HEK293 (cell line): Measurements from ENCODE around the gene GRIN3A.
A peak's percentile ranks its signal among the peaks of the same experiment; 100 is the strongest.

Experiments
- GFI1B ChIP-seq: fragments of 450-650 bp; formaldehyde crosslinking; IDR thresholded peaks from 2 replicates; pipeline ENCODE4 v1.5.1; 2016; ENCODE audit warnings: missing biosample characterization, missing genetic modification characterization
- KLF8 ChIP-seq: fragments of 450-650 bp; formaldehyde crosslinking; IDR thresholded peaks from 2 replicates; pipeline ENCODE4 v1.5.1; 2016; ENCODE audit warnings: missing biosample characterization, missing genetic modification characterization
- MEIS1 ChIP-seq: sonication (generic); formaldehyde crosslinking; IDR thresholded peaks from 2 replicates; pipeline ENCODE4 v1.8.1; 2022; ENCODE audit warnings: missing genetic modification reagents, mild to moderate bottlenecking, borderline replicate concordance
- OSR2 ChIP-seq: fragments of 450-650 bp; formaldehyde crosslinking; IDR thresholded peaks from 2 replicates; pipeline ENCODE4 v1.5.1; 2016; ENCODE audit warnings: missing biosample characterization, missing genetic modification characterization
- ZBTB1 ChIP-seq: fragments of 450-650 bp; formaldehyde crosslinking; IDR thresholded peaks from 2 replicates; pipeline ENCODE4 v1.5.1; 2016; ENCODE audit warnings: missing biosample characterization, missing genetic modification characterization
- ZBTB7A ChIP-seq: fragments of 450-650 bp; formaldehyde crosslinking; IDR thresholded peaks from 2 replicates; pipeline ENCODE4 v1.5.1; 2016; ENCODE audit warnings: low read depth, missing biosample characterization, missing genetic modification characterization
- ZFP37 ChIP-seq: fragments of 450-650 bp; formaldehyde crosslinking; IDR thresholded peaks from 2 replicates; pipeline ENCODE4 v1.5.1; 2016; ENCODE audit warnings: missing biosample characterization, missing genetic modification characterization
- ZFP69B ChIP-seq: fragments of 450-650 bp; formaldehyde crosslinking; IDR thresholded peaks from 2 replicates; pipeline ENCODE4 v1.5.1; 2016; ENCODE audit warnings: missing biosample characterization, missing genetic modification characterization
- ZNF114 ChIP-seq: fragments of 450-650 bp; formaldehyde crosslinking; IDR thresholded peaks from 2 replicates; pipeline ENCODE4 v1.5.0; 2017; ENCODE audit warnings: missing biosample characterization, missing genetic modification characterization
- ZNF223 ChIP-seq: fragments of 450-650 bp; formaldehyde crosslinking; IDR thresholded peaks from 2 replicates; pipeline ENCODE4 v1.5.1; 2016; ENCODE audit warnings: missing biosample characterization, missing genetic modification characterization
- ZNF248 ChIP-seq: fragments of 450-650 bp; formaldehyde crosslinking; IDR thresholded peaks from 2 replicates; pipeline ENCODE4 v1.5.1; 2017; ENCODE audit warnings: missing biosample characterization, missing genetic modification characterization
- ZNF274 ChIP-seq, 2 experiments: fragments of 200-500 bp in 1 of 2; fragments of 450-650 bp in 1 of 2; sonication (Bioruptor generic) in 1 of 2; formaldehyde crosslinking in 1 of 2; IDR thresholded peaks; 2 replicates each; pipeline versions ENCODE4 v1.5.1 to v1.6.1; 2014 to 2016; ENCODE audit warnings: borderline replicate concordance in 1 of 2, inconsistent platforms in 1 of 2, low read length in 1 of 2, missing biosample characterization in 1 of 2, missing genetic modification characterization in 1 of 2
- ZNF366 ChIP-seq: fragments of 450-650 bp; formaldehyde crosslinking; conservative IDR thresholded peaks from 2 replicates; pipeline ENCODE4 v1.5.1; 2016; ENCODE audit warnings: missing biosample characterization, missing genetic modification characterization
- ZNF585B ChIP-seq: fragments of 450-650 bp; formaldehyde crosslinking; IDR thresholded peaks from 2 replicates; pipeline ENCODE4 v1.5.1; 2016; ENCODE audit warnings: missing biosample characterization, missing genetic modification characterization
- ZNF629 ChIP-seq: fragments of 450-650 bp; formaldehyde crosslinking; IDR thresholded peaks from 2 replicates; pipeline ENCODE4 v1.5.1; 2017; ENCODE audit warnings: missing biosample characterization, missing genetic modification characterization
- ZNF830 ChIP-seq: fragments of 450-650 bp; IDR thresholded peaks from 2 replicates; pipeline ENCODE4 v1.5.0; 2018; ENCODE audit warnings: missing biosample characterization, missing genetic modification characterization, low read depth, mild to moderate bottlenecking, moderate library complexity
- TF ChIP-seq, protein P1 (sequence below): fragments of 450-650 bp; formaldehyde crosslinking; IDR thresholded peaks from 2 replicates; pipeline ENCODE4 v1.5.1; 2016; ENCODE audit warnings: missing biosample characterization, missing genetic modification characterization
- TF ChIP-seq, protein P2 (sequence below): fragments of 450-650 bp; formaldehyde crosslinking; IDR thresholded peaks from 2 replicates; pipeline ENCODE4 v1.5.1; 2017; ENCODE audit warnings: missing biosample characterization, missing genetic modification characterization
- TF ChIP-seq, protein P3 (sequence below): fragments of 450-650 bp; formaldehyde crosslinking; conservative IDR thresholded peaks from 2 replicates; pipeline ENCODE4 v1.5.1; 2016; ENCODE audit warnings: low read depth, missing biosample characterization, missing genetic modification characterization
- TF ChIP-seq, protein P4 (sequence below): fragments of 450-650 bp; formaldehyde crosslinking; conservative IDR thresholded peaks from 2 replicates; pipeline ENCODE4 v1.5.1; 2016; ENCODE audit warnings: low read depth, missing biosample characterization, missing genetic modification characterization
- TF ChIP-seq, protein P5 (sequence below): fragments of 450-650 bp; formaldehyde crosslinking; IDR thresholded peaks from 2 replicates; pipeline ENCODE4 v1.5.1; 2017; ENCODE audit warnings: missing biosample characterization, missing genetic modification characterization

The GRIN3A gene

GRCh38 chr9:101533334-101534204 is 204.9 kb downstream of the GRIN3A start, which contains the start of gene RNF20 (continued):
- TF ChIP-seq, protein P1, sequence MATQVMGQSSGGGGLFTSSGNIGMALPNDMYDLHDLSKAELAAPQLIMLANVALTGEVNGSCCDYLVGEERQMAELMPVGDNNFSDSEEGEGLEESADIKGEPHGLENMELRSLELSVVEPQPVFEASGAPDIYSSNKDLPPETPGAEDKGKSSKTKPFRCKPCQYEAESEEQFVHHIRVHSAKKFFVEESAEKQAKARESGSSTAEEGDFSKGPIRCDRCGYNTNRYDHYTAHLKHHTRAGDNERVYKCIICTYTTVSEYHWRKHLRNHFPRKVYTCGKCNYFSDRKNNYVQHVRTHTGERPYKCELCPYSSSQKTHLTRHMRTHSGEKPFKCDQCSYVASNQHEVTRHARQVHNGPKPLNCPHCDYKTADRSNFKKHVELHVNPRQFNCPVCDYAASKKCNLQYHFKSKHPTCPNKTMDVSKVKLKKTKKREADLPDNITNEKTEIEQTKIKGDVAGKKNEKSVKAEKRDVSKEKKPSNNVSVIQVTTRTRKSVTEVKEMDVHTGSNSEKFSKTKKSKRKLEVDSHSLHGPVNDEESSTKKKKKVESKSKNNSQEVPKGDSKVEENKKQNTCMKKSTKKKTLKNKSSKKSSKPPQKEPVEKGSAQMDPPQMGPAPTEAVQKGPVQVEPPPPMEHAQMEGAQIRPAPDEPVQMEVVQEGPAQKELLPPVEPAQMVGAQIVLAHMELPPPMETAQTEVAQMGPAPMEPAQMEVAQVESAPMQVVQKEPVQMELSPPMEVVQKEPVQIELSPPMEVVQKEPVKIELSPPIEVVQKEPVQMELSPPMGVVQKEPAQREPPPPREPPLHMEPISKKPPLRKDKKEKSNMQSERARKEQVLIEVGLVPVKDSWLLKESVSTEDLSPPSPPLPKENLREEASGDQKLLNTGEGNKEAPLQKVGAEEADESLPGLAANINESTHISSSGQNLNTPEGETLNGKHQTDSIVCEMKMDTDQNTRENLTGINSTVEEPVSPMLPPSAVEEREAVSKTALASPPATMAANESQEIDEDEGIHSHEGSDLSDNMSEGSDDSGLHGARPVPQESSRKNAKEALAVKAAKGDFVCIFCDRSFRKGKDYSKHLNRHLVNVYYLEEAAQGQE (tag by site-specific recombination) = no peak
- TF ChIP-seq, protein P2, sequence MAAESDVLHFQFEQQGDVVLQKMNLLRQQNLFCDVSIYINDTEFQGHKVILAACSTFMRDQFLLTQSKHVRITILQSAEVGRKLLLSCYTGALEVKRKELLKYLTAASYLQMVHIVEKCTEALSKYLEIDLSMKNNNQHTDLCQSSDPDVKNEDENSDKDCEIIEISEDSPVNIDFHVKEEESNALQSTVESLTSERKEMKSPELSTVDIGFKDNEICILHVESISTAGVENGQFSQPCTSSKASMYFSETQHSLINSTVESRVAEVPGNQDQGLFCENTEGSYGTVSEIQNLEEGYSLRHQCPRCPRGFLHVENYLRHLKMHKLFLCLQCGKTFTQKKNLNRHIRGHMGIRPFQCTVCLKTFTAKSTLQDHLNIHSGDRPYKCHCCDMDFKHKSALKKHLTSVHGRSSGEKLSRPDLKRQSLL = no peak
- TF ChIP-seq ZNF248 (tag by site-specific recombination) (no peak), ZNF585B (no peak), ZNF274 (IDR thresholded peaks at IDR 0.05; ENCODE audit: low read length) (no peak), ZNF274 (tag by site-specific recombination; IDR thresholded peaks at IDR 0.05; ENCODE audit: borderline replicate concordance) (no peak), ZNF629 (tag by site-specific recombination) (peak; percentile 51), ZFP37 (tag by site-specific recombination) (0 out of 2 replicates have a peak, but pooled peaks have one; percentile 54), ZBTB1 (tag by site-specific recombination) (no peak), ZNF114 (no peak), KLF8 (tag by site-specific recombination) (0 out of 2 replicates have a peak, but pooled peaks have one; percentile 45), GFI1B (tag by site-specific recombination) (peak; percentile 71; the same call in 1 of the 2 replicates), OSR2 (no peak), ZFP69B (tag by site-specific recombination) (no peak), ZBTB7A (tag by site-specific recombination) (no peak), MEIS1 (CRISPR knock-in tag) (no peak), ZNF830 (no peak), ZNF223 (tag by site-specific recombination) (no peak), ZNF366 (tag by site-specific recombination) (peak; percentile 96)
- TF ChIP-seq, protein P3, sequence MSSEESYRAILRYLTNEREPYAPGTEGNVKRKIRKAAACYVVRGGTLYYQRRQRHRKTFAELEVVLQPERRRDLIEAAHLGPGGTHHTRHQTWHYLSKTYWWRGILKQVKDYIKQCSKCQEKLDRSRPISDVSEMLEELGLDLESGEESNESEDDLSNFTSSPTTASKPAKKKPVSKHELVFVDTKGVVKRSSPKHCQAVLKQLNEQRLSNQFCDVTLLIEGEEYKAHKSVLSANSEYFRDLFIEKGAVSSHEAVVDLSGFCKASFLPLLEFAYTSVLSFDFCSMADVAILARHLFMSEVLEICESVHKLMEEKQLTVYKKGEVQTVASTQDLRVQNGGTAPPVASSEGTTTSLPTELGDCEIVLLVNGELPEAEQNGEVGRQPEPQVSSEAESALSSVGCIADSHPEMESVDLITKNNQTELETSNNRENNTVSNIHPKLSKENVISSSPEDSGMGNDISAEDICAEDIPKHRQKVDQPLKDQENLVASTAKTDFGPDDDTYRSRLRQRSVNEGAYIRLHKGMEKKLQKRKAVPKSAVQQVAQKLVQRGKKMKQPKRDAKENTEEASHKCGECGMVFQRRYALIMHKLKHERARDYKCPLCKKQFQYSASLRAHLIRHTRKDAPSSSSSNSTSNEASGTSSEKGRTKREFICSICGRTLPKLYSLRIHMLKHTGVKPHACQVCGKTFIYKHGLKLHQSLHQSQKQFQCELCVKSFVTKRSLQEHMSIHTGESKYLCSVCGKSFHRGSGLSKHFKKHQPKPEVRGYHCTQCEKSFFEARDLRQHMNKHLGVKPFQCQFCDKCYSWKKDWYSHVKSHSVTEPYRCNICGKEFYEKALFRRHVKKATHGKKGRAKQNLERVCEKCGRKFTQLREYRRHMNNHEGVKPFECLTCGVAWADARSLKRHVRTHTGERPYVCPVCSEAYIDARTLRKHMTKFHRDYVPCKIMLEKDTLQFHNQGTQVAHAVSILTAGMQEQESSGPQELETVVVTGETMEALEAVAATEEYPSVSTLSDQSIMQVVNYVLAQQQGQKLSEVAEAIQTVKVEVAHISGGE (tag by site-specific recombination) = peak; percentile 87
- TF ChIP-seq, protein P4, sequence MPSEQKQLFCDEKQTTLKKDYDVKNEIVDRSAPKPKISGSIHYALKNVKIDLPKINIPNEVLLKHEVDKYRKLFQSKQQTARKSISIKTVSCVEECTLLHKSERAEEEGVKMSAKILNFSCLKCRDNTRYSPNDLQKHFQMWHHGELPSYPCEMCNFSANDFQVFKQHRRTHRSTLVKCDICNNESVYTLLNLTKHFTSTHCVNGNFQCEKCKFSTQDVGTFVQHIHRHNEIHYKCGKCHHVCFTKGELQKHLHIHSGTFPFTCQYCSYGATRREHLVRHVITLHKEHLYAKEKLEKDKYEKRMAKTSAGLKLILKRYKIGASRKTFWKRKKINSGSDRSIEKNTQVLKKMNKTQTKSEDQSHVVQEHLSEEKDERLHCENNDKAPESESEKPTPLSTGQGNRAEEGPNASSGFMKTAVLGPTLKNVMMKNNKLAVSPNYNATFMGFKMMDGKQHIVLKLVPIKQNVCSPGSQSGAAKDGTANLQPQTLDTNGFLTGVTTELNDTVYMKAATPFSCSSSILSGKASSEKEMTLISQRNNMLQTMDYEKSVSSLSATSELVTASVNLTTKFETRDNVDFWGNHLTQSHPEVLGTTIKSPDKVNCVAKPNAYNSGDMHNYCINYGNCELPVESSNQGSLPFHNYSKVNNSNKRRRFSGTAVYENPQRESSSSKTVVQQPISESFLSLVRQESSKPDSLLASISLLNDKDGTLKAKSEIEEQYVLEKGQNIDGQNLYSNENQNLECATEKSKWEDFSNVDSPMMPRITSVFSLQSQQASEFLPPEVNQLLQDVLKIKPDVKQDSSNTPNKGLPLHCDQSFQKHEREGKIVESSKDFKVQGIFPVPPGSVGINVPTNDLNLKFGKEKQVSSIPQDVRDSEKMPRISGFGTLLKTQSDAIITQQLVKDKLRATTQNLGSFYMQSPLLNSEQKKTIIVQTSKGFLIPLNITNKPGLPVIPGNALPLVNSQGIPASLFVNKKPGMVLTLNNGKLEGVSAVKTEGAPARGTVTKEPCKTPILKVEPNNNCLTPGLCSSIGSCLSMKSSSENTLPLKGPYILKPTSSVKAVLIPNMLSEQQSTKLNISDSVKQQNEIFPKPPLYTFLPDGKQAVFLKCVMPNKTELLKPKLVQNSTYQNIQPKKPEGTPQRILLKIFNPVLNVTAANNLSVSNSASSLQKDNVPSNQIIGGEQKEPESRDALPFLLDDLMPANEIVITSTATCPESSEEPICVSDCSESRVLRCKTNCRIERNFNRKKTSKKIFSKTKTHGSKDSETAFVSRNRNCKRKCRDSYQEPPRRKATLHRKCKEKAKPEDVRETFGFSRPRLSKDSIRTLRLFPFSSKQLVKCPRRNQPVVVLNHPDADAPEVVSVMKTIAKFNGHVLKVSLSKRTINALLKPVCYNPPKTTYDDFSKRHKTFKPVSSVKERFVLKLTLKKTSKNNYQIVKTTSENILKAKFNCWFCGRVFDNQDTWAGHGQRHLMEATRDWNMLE (tag by site-specific recombination) = peak; percentile 94
- TF ChIP-seq, protein P5, sequence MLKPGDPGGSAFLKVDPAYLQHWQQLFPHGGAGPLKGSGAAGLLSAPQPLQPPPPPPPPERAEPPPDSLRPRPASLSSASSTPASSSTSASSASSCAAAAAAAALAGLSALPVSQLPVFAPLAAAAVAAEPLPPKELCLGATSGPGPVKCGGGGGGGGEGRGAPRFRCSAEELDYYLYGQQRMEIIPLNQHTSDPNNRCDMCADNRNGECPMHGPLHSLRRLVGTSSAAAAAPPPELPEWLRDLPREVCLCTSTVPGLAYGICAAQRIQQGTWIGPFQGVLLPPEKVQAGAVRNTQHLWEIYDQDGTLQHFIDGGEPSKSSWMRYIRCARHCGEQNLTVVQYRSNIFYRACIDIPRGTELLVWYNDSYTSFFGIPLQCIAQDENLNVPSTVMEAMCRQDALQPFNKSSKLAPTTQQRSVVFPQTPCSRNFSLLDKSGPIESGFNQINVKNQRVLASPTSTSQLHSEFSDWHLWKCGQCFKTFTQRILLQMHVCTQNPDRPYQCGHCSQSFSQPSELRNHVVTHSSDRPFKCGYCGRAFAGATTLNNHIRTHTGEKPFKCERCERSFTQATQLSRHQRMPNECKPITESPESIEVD (tag by site-specific recombination) = no peak
